Ovary (tissue), 3 donors: Measurements from ENCODE around the gene RYR2.

Experiments
- CTCF ChIP-seq, 3 donors: fragments of 450-650 bp in 2 of 3; fragments of 200-600 bp in 1 of 3; IDR thresholded peaks; one replicate each; pipeline versions ENCODE4 v1.5.1 to v1.8.0; 2016 to 2022; ENCODE audit warnings: antibody characterized with exemption in 3 of 3, mild to moderate bottlenecking in 1 of 3
- EP300 ChIP-seq: sonication (generic); formaldehyde crosslinking; IDR thresholded peaks from one replicate; pipeline ENCODE4 v1.6.1; 2017; ENCODE audit warnings: antibody characterized with exemption
- POLR2A ChIP-seq: fragments of 450-650 bp; IDR thresholded peaks from one replicate; pipeline ENCODE4 v1.6.1; 2017; ENCODE audit warnings: antibody characterized with exemption, mild to moderate bottlenecking, moderate library complexity
- donor health status: DM: no; HTN: no; CAD: no.

GRCh38 chr1:237500566-237500965 is 458.6 kb downstream of the RYR2 start:
- TF ChIP-seq CTCF (IDR thresholded peaks at IDR 0.05): no peak
- TF ChIP-seq POLR2A: no peak
- no peak for TF ChIP-seq EP300
